ENCODE results near the gene LUZP1. TPM values are rescaled to one million over a fixed set of nuclear protein-coding genes. Genes with fewer than 3 reads are reported as not detected.
A peak's percentile ranks its signal among the peaks of the same experiment; 100 is the strongest.

Gene LUZP1
- total RNA-seq, 2 donors from 2014 or later = 11.9 to 16.3 TPM

DNA sequence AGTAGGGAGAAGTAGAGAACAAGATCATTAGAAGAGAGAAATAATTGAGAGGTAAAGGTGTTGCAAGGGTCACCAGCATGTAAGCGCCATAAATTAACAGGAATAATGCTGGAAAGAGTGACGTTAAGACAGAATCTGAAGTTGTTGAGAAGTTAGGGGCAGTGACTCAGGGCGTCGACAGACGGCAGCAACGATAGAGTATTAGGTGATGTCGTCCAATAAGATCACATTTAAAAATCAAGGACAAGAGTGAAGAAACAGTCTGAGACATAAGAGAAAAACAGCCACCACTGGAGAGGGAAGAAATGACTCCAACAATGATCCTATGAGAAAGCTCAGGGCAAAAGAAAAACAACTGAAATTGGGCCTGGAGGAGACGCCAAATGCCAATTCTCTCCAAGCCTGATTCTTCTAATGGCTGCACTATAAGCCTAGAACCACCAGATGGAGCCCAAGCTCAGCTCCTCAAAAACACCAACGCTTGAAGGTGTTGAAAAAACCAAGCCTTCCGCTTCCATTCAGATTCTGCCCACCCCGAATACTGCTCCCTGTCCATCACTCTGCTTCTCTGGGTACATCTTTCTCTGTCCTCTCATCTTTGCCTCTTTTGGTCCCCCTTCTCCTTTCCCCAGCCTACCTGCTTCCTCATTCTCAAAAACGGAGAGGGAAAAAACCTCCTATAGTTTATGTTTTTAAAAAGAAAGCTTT, 70.0 kb downstream of the LUZP1 start:
- Mint-ChIP-seq H3K36me3 (ENCODE audit: insufficient read depth in 2 of 2) (peaks cover 1 to 3% of the 10 kb centered on the region in 2 donors), H3K27ac (peak overlapping the region; percentile 0), H3K9me3 (no peaks in the 10 kb centered on the region), H3K27me3 (ENCODE audit: low read depth) (no peaks in the 10 kb centered on the region), H3K4me1 (ENCODE audit: low read depth) (peaks cover 43% of the 10 kb centered on the region), H3K4me3 (peak overlapping the region in 1 of 2 donors; percentile 14)
- ATAC-seq (replicated peaks in 1 of 2) (no peak), DNase-seq (peak; percentile 61 to 68)

- Mint-ChIP-seq H3K27ac (no peak overlapping the region), H3K27me3 (ENCODE audit: low read depth) (no peaks in the 10 kb centered on the region), H3K4me1 (ENCODE audit: low read depth) (peaks cover 30% of the 10 kb centered on the region), H3K9me3 (no peaks in the 10 kb centered on the region), H3K36me3 (ENCODE audit: insufficient read depth in 2 of 2) (peaks cover 0 to 2% of the 10 kb centered on the region in 2 donors), H3K4me3 (no peak overlapping the region)
- DNase-seq = no peak
- ATAC-seq (replicated peaks in 1 of 2) = no peak
Observed at GRCh38 chr1:23097316-23097715, 71.3 kb downstream of the LUZP1 start.

DNA sequence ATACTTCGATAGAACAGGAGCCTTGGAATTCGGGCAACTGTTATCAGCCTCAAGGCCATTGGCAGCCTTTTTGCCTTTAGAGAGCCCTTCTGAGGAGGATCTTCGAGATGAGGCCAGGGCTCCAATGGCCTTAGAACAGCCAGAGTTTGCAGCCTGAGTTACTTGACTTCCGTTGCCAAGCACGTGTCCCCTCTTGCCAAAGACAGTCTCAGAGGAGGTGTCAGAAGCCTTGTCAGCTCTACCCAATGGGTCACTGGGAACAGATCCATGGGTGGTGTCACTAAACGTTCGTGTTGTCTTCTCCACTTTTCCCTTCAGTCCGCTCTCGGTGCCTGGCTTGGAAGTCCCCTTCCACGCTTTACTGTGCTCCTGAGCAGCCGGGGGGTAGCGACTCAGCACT, 76.2 kb downstream of the LUZP1 start:
- H3K9me3 Mint-ChIP-seq = no peaks in the 10 kb centered on the region
- peaks cover 0 to 2% of the 10 kb centered on the region in 2 donors for H3K36me3 Mint-ChIP-seq (ENCODE audit: insufficient read depth in 2 of 2)
- no peak overlapping the region for H3K4me3 Mint-ChIP-seq
- no peak for ATAC-seq (replicated peaks in 1 of 2)
- no peaks in the 10 kb centered on the region for H3K4me1 Mint-ChIP-seq (ENCODE audit: low read depth)
- no peaks in the 10 kb centered on the region for H3K27me3 Mint-ChIP-seq (ENCODE audit: low read depth)
- no peak overlapping the region for H3K27ac Mint-ChIP-seq
- DNase-seq = no peak

- Mint-ChIP-seq H3K27me3 (ENCODE audit: low read depth) (no peaks in the 10 kb centered on the region), H3K36me3 (ENCODE audit: insufficient read depth in 2 of 2) (peaks cover 0 to 5% of the 10 kb centered on the region in 2 donors), H3K4me1 (ENCODE audit: low read depth) (no peaks in the 10 kb centered on the region), H3K27ac (no peak overlapping the region), H3K4me3 (no peak overlapping the region), H3K9me3 (no peaks in the 10 kb centered on the region)
- ATAC-seq (replicated peaks in 1 of 2) (no peak), DNase-seq (no peak)
Observed at GRCh38 chr1:23091545-23091944, 77.1 kb downstream of the LUZP1 start.

GRCh38 chr1:23090056-23090455, 78.6 kb downstream of the LUZP1 start:
- no peak for DNase-seq
- Mint-ChIP-seq H3K27ac (no peak overlapping the region), H3K9me3 (no peaks in the 10 kb centered on the region), H3K4me3 (no peak overlapping the region), H3K36me3 (ENCODE audit: insufficient read depth in 2 of 2) (peaks cover 0 to 6% of the 10 kb centered on the region in 2 donors), H3K4me1 (ENCODE audit: low read depth) (no peaks in the 10 kb centered on the region), H3K27me3 (ENCODE audit: low read depth) (no peaks in the 10 kb centered on the region)
- ATAC-seq (replicated peaks in 1 of 2) = no peak

DNA sequence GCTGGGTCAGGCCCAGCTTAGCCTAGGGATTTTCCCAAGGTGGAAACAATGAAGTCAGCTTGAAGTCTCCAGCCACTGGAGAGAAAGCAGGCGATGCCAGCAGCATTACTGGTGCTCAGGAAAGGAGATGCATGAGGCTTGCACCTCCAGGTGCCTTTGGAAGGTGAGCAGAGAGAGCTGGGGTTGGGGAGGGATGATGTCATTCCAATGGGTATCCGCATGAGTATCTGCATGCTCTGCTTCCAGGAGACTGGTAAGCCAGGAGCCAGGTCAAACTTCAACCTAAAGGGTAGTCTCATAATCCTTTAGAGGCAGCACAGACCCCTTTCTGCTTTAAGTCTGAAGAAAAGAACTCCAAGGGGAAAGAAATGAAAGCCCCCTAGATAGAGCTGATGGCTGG, 80.6 kb downstream of the LUZP1 start:
- no peak overlapping the region for H3K27ac Mint-ChIP-seq
- no peaks in the 10 kb centered on the region for H3K9me3 Mint-ChIP-seq
- H3K4me3 Mint-ChIP-seq = no peak overlapping the region
- no peaks in the 10 kb centered on the region for H3K4me1 Mint-ChIP-seq (ENCODE audit: low read depth)
- ATAC-seq (replicated peaks in 1 of 2) (no peak), DNase-seq (no peak)
- no peaks in the 10 kb centered on the region for H3K27me3 Mint-ChIP-seq (ENCODE audit: low read depth)
- peaks cover 0 to 5% of the 10 kb centered on the region in 2 donors for H3K36me3 Mint-ChIP-seq (ENCODE audit: insufficient read depth in 2 of 2)

- H3K4me3 Mint-ChIP-seq = no peak overlapping the region
- no peaks in the 10 kb centered on the region for H3K9me3 Mint-ChIP-seq
- no peak for ATAC-seq (replicated peaks in 1 of 2)
- H3K4me1 Mint-ChIP-seq (ENCODE audit: low read depth) = no peaks in the 10 kb centered on the region
- peaks cover 0 to 7% of the 10 kb centered on the region in 2 donors for H3K36me3 Mint-ChIP-seq (ENCODE audit: insufficient read depth in 2 of 2)
- H3K27ac Mint-ChIP-seq = no peak overlapping the region
- DNase-seq = no peak
- H3K27me3 Mint-ChIP-seq (ENCODE audit: low read depth) = no peaks in the 10 kb centered on the region
Observed at GRCh38 chr1:23085696-23086095, 83.0 kb downstream of the LUZP1 start.

DNA sequence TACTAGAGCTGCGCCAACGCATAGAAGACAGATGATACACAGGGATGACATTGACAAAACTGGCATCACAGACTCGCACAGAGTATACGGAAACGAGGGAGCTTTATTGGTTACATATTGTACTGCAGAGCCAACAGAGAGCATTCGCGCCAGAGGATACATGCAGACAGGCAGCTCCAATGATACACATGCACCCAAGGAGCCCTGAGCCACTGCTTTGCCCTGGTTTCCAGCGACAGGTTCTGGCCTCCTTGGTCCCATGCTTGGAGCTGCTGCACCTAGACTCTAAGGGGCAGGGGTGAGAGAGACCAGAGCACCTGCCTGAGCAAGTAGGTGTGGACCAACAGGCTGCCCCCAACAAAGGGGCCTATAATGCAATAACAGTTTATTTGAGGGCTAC, 83.8 kb downstream of the LUZP1 start:
- H3K4me3 Mint-ChIP-seq = no peak overlapping the region
- no peaks in the 10 kb centered on the region for H3K9me3 Mint-ChIP-seq
- H3K27ac Mint-ChIP-seq = no peak overlapping the region
- ATAC-seq (replicated peaks in 1 of 2) (no peak), DNase-seq (no peak)
- no peaks in the 10 kb centered on the region for H3K4me1 Mint-ChIP-seq (ENCODE audit: low read depth)
- peaks cover 3 to 13% of the 10 kb centered on the region in 2 donors for H3K36me3 Mint-ChIP-seq (ENCODE audit: insufficient read depth in 2 of 2)
- H3K27me3 Mint-ChIP-seq (ENCODE audit: low read depth) = no peaks in the 10 kb centered on the region

DNA sequence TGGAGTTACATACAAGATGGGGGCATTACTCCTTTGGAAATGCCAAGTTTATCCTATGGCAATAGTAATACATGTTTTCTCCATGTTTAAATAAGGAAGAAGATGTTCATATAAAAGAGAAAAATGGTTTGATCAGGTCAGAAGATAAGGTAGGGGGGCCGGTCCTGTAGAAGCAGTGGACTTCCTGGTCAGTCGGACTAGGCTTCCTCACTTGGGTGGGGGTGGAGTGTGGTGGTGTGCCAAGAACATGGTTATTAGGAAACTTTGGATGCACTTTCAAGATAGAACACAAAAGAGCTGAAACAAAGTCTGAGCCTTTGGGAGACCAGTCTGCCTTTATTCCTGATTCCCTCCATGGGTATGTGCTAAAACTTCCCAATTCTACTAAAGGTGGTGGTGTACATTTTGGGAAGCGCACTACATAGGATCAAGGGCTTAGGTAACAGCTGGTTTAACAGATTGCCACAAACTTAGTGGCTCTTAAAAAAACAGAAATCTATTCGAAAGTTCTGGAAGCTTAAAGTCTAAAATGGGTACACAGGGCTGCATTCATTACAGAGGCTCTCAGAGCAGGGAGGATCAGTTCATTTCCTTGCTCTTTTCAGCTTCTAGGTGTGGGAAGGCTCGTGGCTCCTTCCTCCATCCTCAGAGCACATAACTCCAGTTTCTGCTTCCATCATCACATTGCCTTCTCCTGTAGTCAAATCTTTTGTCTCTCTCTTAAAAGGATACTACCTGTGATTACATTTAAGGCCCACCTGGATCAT, 84.8 kb downstream of the LUZP1 start:
- Mint-ChIP-seq H3K4me3 (no peak overlapping the region), H3K36me3 (ENCODE audit: insufficient read depth in 2 of 2) (peaks cover 3 to 19% of the 10 kb centered on the region in 2 donors)

GRCh38 chr1:23081376-23081775, 87.3 kb downstream of the LUZP1 start:
- no peak for ATAC-seq (replicated peaks in 1 of 2)
- Mint-ChIP-seq H3K36me3 (ENCODE audit: insufficient read depth in 2 of 2) (peaks cover 3 to 20% of the 10 kb centered on the region in 2 donors), H3K4me1 (ENCODE audit: low read depth) (no peaks in the 10 kb centered on the region), H3K9me3 (no peaks in the 10 kb centered on the region), H3K27me3 (ENCODE audit: low read depth) (no peaks in the 10 kb centered on the region), H3K4me3 (no peak overlapping the region), H3K27ac (no peak overlapping the region)
- no peak for DNase-seq

More for the DNA sequence above, 84.8 kb downstream of the LUZP1 start:
- no peak for DNase-seq
- H3K27me3 Mint-ChIP-seq (ENCODE audit: low read depth) = no peaks in the 10 kb centered on the region
- H3K27ac Mint-ChIP-seq = no peak overlapping the region
- H3K4me1 Mint-ChIP-seq (ENCODE audit: low read depth) = no peaks in the 10 kb centered on the region
- no peaks in the 10 kb centered on the region for H3K9me3 Mint-ChIP-seq
- no peak for ATAC-seq (replicated peaks in 1 of 2)

- H3K27me3 Mint-ChIP-seq (ENCODE audit: low read depth) = no peaks in the 10 kb centered on the region
- H3K36me3 Mint-ChIP-seq (ENCODE audit: insufficient read depth in 2 of 2) = peaks cover 3 to 20% of the 10 kb centered on the region in 2 donors
- ATAC-seq (replicated peaks in 1 of 2) (no peak), DNase-seq (no peak)
- no peak overlapping the region for H3K4me3 Mint-ChIP-seq
- H3K9me3 Mint-ChIP-seq = no peaks in the 10 kb centered on the region
- H3K4me1 Mint-ChIP-seq (ENCODE audit: low read depth) = no peaks in the 10 kb centered on the region
- H3K27ac Mint-ChIP-seq = peak overlapping the region; percentile 20
Observed at GRCh38 chr1:23080885-23081284, 87.8 kb downstream of the LUZP1 start.

- ATAC-seq (replicated peaks in 1 of 2) = no peak
- Mint-ChIP-seq H3K4me3 (no peak overlapping the region), H3K27me3 (ENCODE audit: low read depth) (no peaks in the 10 kb centered on the region), H3K36me3 (ENCODE audit: insufficient read depth in 2 of 2) (peaks cover 3 to 22% of the 10 kb centered on the region in 2 donors), H3K27ac (no peak overlapping the region), H3K4me1 (ENCODE audit: low read depth) (no peaks in the 10 kb centered on the region), H3K9me3 (no peaks in the 10 kb centered on the region)
- DNase-seq = no peak
Observed at GRCh38 chr1:23079025-23079424, 89.6 kb downstream of the LUZP1 start.

DNA sequence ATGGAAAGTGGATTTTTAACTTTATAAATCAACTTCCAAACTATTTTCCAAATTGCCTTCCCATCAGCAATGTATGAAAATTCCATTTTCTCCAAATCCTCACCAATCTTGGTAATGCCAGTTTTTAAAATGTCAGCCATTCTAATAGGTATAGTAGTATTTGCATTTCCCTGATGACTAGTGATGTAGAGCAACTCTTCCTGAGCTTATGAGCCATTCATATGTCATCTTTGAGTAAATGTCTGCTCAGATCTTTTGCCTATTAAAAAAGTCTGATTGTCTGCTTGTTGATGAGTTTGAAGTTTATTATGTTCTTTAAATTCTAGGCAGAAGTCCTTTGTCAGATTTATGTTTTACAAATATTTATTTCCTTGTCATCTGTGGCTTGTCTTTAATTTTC, 94.6 kb downstream of the LUZP1 start:
- Mint-ChIP-seq H3K36me3 (ENCODE audit: insufficient read depth in 2 of 2) (peaks cover 4 to 18% of the 10 kb centered on the region in 2 donors), H3K27me3 (ENCODE audit: low read depth) (no peaks in the 10 kb centered on the region), H3K27ac (no peak overlapping the region), H3K4me3 (no peak overlapping the region), H3K9me3 (no peaks in the 10 kb centered on the region), H3K4me1 (ENCODE audit: low read depth) (no peaks in the 10 kb centered on the region)
- no peak for DNase-seq
- no peak for ATAC-seq (replicated peaks in 1 of 2)
